ENCODE results near the gene CFD. TPM values are rescaled to one million over a fixed set of nuclear protein-coding genes. Genes with fewer than 3 reads are reported as not detected.

Gene CFD
- total RNA-seq, 2 experiments from 2014 or later = 0.40 to 0.63 TPM

Small RNA genes lying within 50 kb of the gene (microRNA-seq; reads per million reads assigned to microRNA genes)
- 46.8 reads per million, percentile 57 among the genes with 10 or more reads in this experiment for gene MIR3187 (ENCODE audit: borderline microRNAs expressed, borderline number of aligned reads, borderline replicate concordance)

Other genes starting within 250 kb of the CFD start
- gene POLRMT, start 226.1 kb upstream of the CFD start, total RNA-seq = 10 to 100 TPM; 71.5 to 72.5 TPM
- under 1 TPM in 1 of 2 experiments, not detected in 1; 0.14 TPM for gene FGF22, start 219.8 kb upstream of the CFD start, total RNA-seq
- gene RNF126, start 196.4 kb upstream of the CFD start, total RNA-seq = 10 to 100 TPM; 84.4 to 89.7 TPM
- gene FSTL3, start 183.3 kb upstream of the CFD start, total RNA-seq = 1 to 10 TPM; 5.7 to 6.0 TPM
- not detected for gene PRSS57, start 164.2 kb upstream of the CFD start, total RNA-seq
- gene PALM, start 150.7 kb upstream of the CFD start, total RNA-seq = under 1 TPM in 1 of 2 experiments, not detected in 1; 0.17 TPM
- gene MISP, start 108.6 kb upstream of the CFD start, total RNA-seq = not detected
- gene PTBP1, start 62.2 kb upstream of the CFD start, total RNA-seq = 100 to 1,000 TPM; 464 to 465 TPM
- gene PLPPR3, start 37.7 kb upstream of the CFD start, total RNA-seq = not detected
- gene AZU1, start 31.8 kb upstream of the CFD start, total RNA-seq = not detected
- not detected for gene PRTN3, start 18.7 kb upstream of the CFD start, total RNA-seq
- not detected for gene ELANE, start 7.4 kb upstream of the CFD start, total RNA-seq
- 10 to 100 TPM; 58.9 to 62.7 TPM for gene MED16, start 33.5 kb downstream of the CFD start, total RNA-seq
- not detected for gene RNU6-9, start 33.8 kb downstream of the CFD start, total RNA-seq
- gene R3HDM4, start 53.6 kb downstream of the CFD start, total RNA-seq = 10 to 100 TPM; 80.4 to 81.4 TPM
- gene KISS1R, start 57.7 kb downstream of the CFD start, total RNA-seq = 10 to 100 TPM in 1 of 2 experiments, 1 to 10 TPM in 1; 9.9 to 10.6 TPM
- 10 to 100 TPM; 28.5 to 30.6 TPM for gene ARID3A, start 66.4 kb downstream of the CFD start, total RNA-seq
- gene WDR18, start 124.7 kb downstream of the CFD start, total RNA-seq = 10 to 100 TPM; 73.3 to 75.8 TPM
- not detected for gene GRIN3B, start 140.8 kb downstream of the CFD start, total RNA-seq
- 100 to 1,000 TPM; 107 to 109 TPM for gene TMEM259, start 161.5 kb downstream of the CFD start, total RNA-seq
- gene RNU6-2, start 161.9 kb downstream of the CFD start, total RNA-seq = not detected
- 100 to 1,000 TPM; 123 to 130 TPM for gene CNN2, start 166.9 kb downstream of the CFD start, total RNA-seq
- 10 to 100 TPM; 28.3 to 29.3 TPM for gene ABCA7, start 180.4 kb downstream of the CFD start, total RNA-seq
- 100 to 1,000 TPM; 136 to 142 TPM for gene ARHGAP45, start 207.5 kb downstream of the CFD start, total RNA-seq
- gene POLR2E, start 235.7 kb downstream of the CFD start, total RNA-seq = 100 to 1,000 TPM; 204 to 207 TPM
- 100 to 1,000 TPM; 274 to 275 TPM for gene GPX4, start 244.3 kb downstream of the CFD start, total RNA-seq